Measurements from ENCODE around the gene ARX. TPM values are rescaled to one million over a fixed set of nuclear protein-coding genes. Genes with fewer than 3 reads are reported as not detected.

Gene ARX

GRCh38 chrX:24954732-24955131 lies 61.0 kb downstream of the ARX start:
- H2BK5ac ChIP-seq (ENCODE audit: low read depth, low read length, poor library complexity, severe bottlenecking) = no peak overlapping the region
- 80% methylated on average over 1 of the region's 2 CpGs for WGBS
- H2AFZ ChIP-seq (ENCODE audit: low read depth, low read length) = no peak overlapping the region
- no peak overlapping the region for H3K4me3 ChIP-seq (ENCODE audit: insufficient read depth in 1 of 2, low read depth in 1 of 2, low read length in 2 of 2)
- H3K36me3 ChIP-seq (ENCODE audit: control insufficient read depth in 1 of 2, insufficient read depth in 2 of 2, low read depth in 1 of 2, low read length in 2 of 2) = no peaks in the 10 kb centered on the region
- H3K18ac ChIP-seq (ENCODE audit: low read depth in 1 of 2, low read length in 2 of 2) = no peak overlapping the region
- H3K9ac ChIP-seq (ENCODE audit: low read length) = no peak overlapping the region
- H2BK120ac ChIP-seq (ENCODE audit: low read depth, low read length) = no peak overlapping the region
- H4K8ac ChIP-seq (ENCODE audit: low read length) = no peak overlapping the region
- H4K91ac ChIP-seq (ENCODE audit: low read length) = no peak overlapping the region
- H3K4ac ChIP-seq (ENCODE audit: low read depth in 1 of 2, low read length in 2 of 2) = no peak overlapping the region
- no peak overlapping the region for H3K27ac ChIP-seq (ENCODE audit: low read length, poor library complexity, severe bottlenecking)
- no peaks in the 10 kb centered on the region for H3K27me3 ChIP-seq (ENCODE audit: control insufficient read depth in 1 of 2, insufficient read depth in 1 of 2, low read length in 2 of 2)
- no peaks in the 10 kb centered on the region for H3K79me1 ChIP-seq (replicated peaks; ENCODE audit: low read length, poor library complexity, severe bottlenecking)
- DNase-seq = no peak
- H2BK12ac ChIP-seq (ENCODE audit: low read length in 2 of 2) = no peak overlapping the region
- H3K4me1 ChIP-seq (ENCODE audit: control insufficient read depth, insufficient read depth, low read depth, low read length) = no peaks in the 10 kb centered on the region
- no peaks in the 10 kb centered on the region for H3K9me3 ChIP-seq (ENCODE audit: control insufficient read depth, low read length)
- no peak overlapping the region for H3K23ac ChIP-seq (ENCODE audit: low read length in 2 of 2)
- H3K4me2 ChIP-seq (ENCODE audit: low read length, poor library complexity, severe bottlenecking) = no peak overlapping the region
- H2AK5ac ChIP-seq (ENCODE audit: low read length, severe bottlenecking) = no peak overlapping the region
- H2BK15ac ChIP-seq (ENCODE audit: low read depth, poor library complexity, severe bottlenecking) = no peak overlapping the region
- no peak overlapping the region for H3K14ac ChIP-seq (ENCODE audit: low read length in 2 of 2)

Small RNAs within 50 kb of the gene (small RNA-seq; reads per million reads assigned to genes)
- not detected for gene RN7SL91P (ENCODE audit: low read depth)

All from mesenchymal stem cell (in vitro differentiated cells and primary cell).